HepG2 (cell line): Measurements from ENCODE around the gene ASTE1. TPM values are rescaled to one million over a fixed set of nuclear protein-coding genes. Genes with fewer than 3 reads are reported as not detected.
"Not testable (repeated sequence)": the region's sequence is repeated elsewhere in the genome, so short reads cannot be mapped to it uniquely, and the experiment has no call there.

ENCODE experiments used
- ATAC-seq: fragments of 200-7000 bp; cut with Tn5 transposase; 3 replicates; pipeline ENCODE4 v1.9.1; 2020; ENCODE audit warnings: mild to moderate bottlenecking, moderate library complexity
- BruUV-seq: library from RNA; stranded (reverse); fragments of 400-500 nt; replicated peaks from 2 replicates; lab custom pipeline; 2021; lab: Mats Ljungman, UMichigan
- CTCF ChIA-PET: fragments of 300-600 bp; formaldehyde crosslinking; extraction: SDS; loops from one replicate; lab custom pipeline; 2021; ENCODE audit warnings: low total read pairs, inconsistent platforms, low intra/inter-chr PET ratio; lab: Yijun Ruan, JAX
- POLR2A ChIA-PET: fragments of 350-600 bp; sonication (Branson Sonifier 250); formaldehyde crosslinking; loops from one replicate; lab custom pipeline; 2020; ENCODE audit warnings: antibody characterized with exemption, inconsistent platforms; lab: Yijun Ruan, JAX
- DNase-seq: peaks from one replicate; pipeline ENCODE4 v3.0.0-alpha.2; 2015; ENCODE audit warnings: low spot score
- FAIRE-seq: peaks from 3 replicates; lab custom pipeline; 2011; peaks lifted over from hg19 to GRCh38; lab: Jason Lieb, UNC
- H2AFZ ChIP-seq: one replicate; pipeline ENCODE4 v1.6.1; 2011; ENCODE audit warnings: low read length, inconsistent platforms
- H3K27ac ChIP-seq: fragments of 300-600 bp; 3 replicates; pipeline ENCODE4 v1.8.0; 2011; ENCODE audit warnings: mixed run types, mild to moderate bottlenecking, mixed read lengths, low read length, inconsistent platforms; ENCODE audit not compliant: insufficient read depth; ENCODE audit errors: extremely low read length
- H3K27me3 ChIP-seq, 2 experiments: fragments of 200-600 bp in 1 of 2; 2 replicates in 1 of 2; 3 replicates in 1 of 2; pipeline versions ENCODE4 v1.6.0 to v1.8.0; 2011; ENCODE audit warnings: low read length in 2 of 2, mild to moderate bottlenecking in 2 of 2, moderate library complexity in 2 of 2, inconsistent platforms in 1 of 2; ENCODE audit not compliant: insufficient read depth in 2 of 2, control insufficient read depth in 1 of 2
- H3K36me3 ChIP-seq, 2 experiments: fragments of 200-600 bp in 1 of 2; replicated peaks in 1 of 2; 2 replicates in 1 of 2; 3 replicates in 1 of 2; pipeline versions ENCODE4 v1.5.1 to v1.8.0; 2011; ENCODE audit warnings: low read length in 2 of 2, inconsistent platforms in 1 of 2; ENCODE audit not compliant: insufficient read depth in 2 of 2, control insufficient read depth in 1 of 2
- H3K4me1 ChIP-seq: 2 replicates; pipeline ENCODE4 v1.5.1; 2012; ENCODE audit warnings: low read length, inconsistent platforms; ENCODE audit not compliant: insufficient read depth
- H3K4me2 ChIP-seq: 2 replicates; pipeline ENCODE4 v1.6.0; 2011; ENCODE audit warnings: low read depth, low read length, inconsistent platforms
- H3K4me3 ChIP-seq, 3 experiments: fragments of 200-600 bp in 1 of 3; sonication (generic), shearing (Covaris generic) in 1 of 3; replicated peaks in 1 of 3; 2 replicates each; pipeline ENCODE4 v1.5.1; 2011 to 2016; ENCODE audit warnings: low read length in 3 of 3, inconsistent platforms in 2 of 3, low read depth in 2 of 3, mild to moderate bottlenecking in 2 of 3, control low read depth in 1 of 3, mixed read lengths in 1 of 3; ENCODE audit not compliant: insufficient read depth in 1 of 3
- H3K79me2 ChIP-seq: one replicate; pipeline ENCODE4 v1.6.1; 2011; ENCODE audit warnings: low read length, inconsistent platforms; ENCODE audit not compliant: insufficient read depth
- H3K9ac ChIP-seq: 2 replicates; pipeline ENCODE4 v1.6.0; 2011; ENCODE audit warnings: mild to moderate bottlenecking, low read depth, low read length, inconsistent platforms; ENCODE audit not compliant: insufficient read depth
- H3K9me3 ChIP-seq: 2 replicates; pipeline ENCODE4 v1.5.1; 2012; ENCODE audit warnings: mild to moderate bottlenecking, low read length
- H4K20me1 ChIP-seq: 2 replicates; pipeline ENCODE4 v1.6.0; 2011; ENCODE audit warnings: inconsistent platforms, mild to moderate bottlenecking, low read length, moderate library complexity; ENCODE audit not compliant: insufficient read depth
- HMGA1 ChIP-seq: sonication (generic); formaldehyde crosslinking; conservative IDR thresholded peaks from 2 replicates; pipeline ENCODE4 v1.4.0; 2020; ENCODE audit warnings: missing genetic modification reagents
- MTF1 ChIP-seq: sonication (generic); formaldehyde crosslinking; IDR thresholded peaks from 2 replicates; pipeline ENCODE4 v1.5.0; 2020; ENCODE audit warnings: missing genetic modification reagents
- RNF2 ChIP-seq: fragments of 450-650 bp; conservative IDR thresholded peaks from 2 replicates; pipeline ENCODE4 v1.6.1; 2016; ENCODE audit warnings: low read depth
- ZNF264 ChIP-seq: sonication (generic); formaldehyde crosslinking; IDR thresholded peaks from 2 replicates; pipeline ENCODE4 v1.4.0; 2020; ENCODE audit warnings: missing genetic modification reagents
- ZNF335 ChIP-seq: sonication (generic); formaldehyde crosslinking; IDR thresholded peaks from 2 replicates; pipeline ENCODE4 v1.4.0; 2020; ENCODE audit warnings: missing genetic modification reagents
- ZNF501 ChIP-seq: sonication (generic); formaldehyde crosslinking; IDR thresholded peaks from 2 replicates; pipeline ENCODE4 v1.5.1; 2020; ENCODE audit warnings: mild to moderate bottlenecking, moderate library complexity, missing genetic modification reagents
- ZNF564 ChIP-seq: sonication (generic); formaldehyde crosslinking; IDR thresholded peaks from 2 replicates; pipeline ENCODE4 v1.8.1; 2023; ENCODE audit warnings: mild to moderate bottlenecking, missing genetic modification reagents
- WGBS: methylation state at CpG from one replicate; pipeline ENCODE4 v1.1.6; 2017; ENCODE audit warnings: low lambda C conversion rate; 5-methylcytosine and 5-hydroxymethylcytosine counted together
- in situ Hi-C: cut with HindIII; loops from 2 replicates; pipeline ENCODE4 v1.10.0; 2017; ENCODE audit warnings: low pct_unique_long_range_greater_than_20kb; ENCODE audit not compliant: extremely low pct_ligation_motif_present
- intact Hi-C: fragments of 100-400 bp; cut with micrococcal nuclease; formaldehyde crosslinking; loops from one replicate; pipeline ENCODE4 v1.10.0; 2022; ENCODE audit not compliant: unreplicated experiment
- polyA plus RNA-seq, 8 experiments: library from polyadenylated mRNA; depleted of rRNA in 3 of 8; stranded (reverse) in 7 of 8; unstranded in 1 of 8; fragments of >200 nt; fragmentation: Illumina TruSeq in 4 of 8; extraction: Trizol in 4 of 8; gene quantifications; 2 replicates each; pipeline versions ENCODE4 v1.2.1 to v1.2.3, GENCODE V29; 2011 to 2016; ENCODE audit warnings: low read depth in 4 of 8, missing spikeins in 1 of 8, mixed read lengths in 1 of 8; ENCODE audit not compliant: insufficient read depth in 1 of 8
- total RNA-seq, 5 experiments: library from RNA; depleted of rRNA; stranded (reverse); fragments of >200 nt; fragmentation: Illumina TruSeq; extraction: Trizol; gene quantifications; 2 replicates each; pipeline ENCODE4 v1.2.3, GENCODE V29; 2016; ENCODE audit warnings: low read depth in 1 of 5
- TF ChIP-seq, protein P1 (sequence below): sonication (generic); formaldehyde crosslinking; IDR thresholded peaks from 2 replicates; pipeline ENCODE4 v1.5.0; 2020; ENCODE audit warnings: mild to moderate bottlenecking, missing genetic modification reagents, borderline replicate concordance

ASTE1 gene
- total and polyA plus RNA-seq, 2 of the 13 experiments (the other 11 are each of a cell fraction or from before 2014, with no cell fraction given): 4.0 to 7.9 TPM

DNA sequence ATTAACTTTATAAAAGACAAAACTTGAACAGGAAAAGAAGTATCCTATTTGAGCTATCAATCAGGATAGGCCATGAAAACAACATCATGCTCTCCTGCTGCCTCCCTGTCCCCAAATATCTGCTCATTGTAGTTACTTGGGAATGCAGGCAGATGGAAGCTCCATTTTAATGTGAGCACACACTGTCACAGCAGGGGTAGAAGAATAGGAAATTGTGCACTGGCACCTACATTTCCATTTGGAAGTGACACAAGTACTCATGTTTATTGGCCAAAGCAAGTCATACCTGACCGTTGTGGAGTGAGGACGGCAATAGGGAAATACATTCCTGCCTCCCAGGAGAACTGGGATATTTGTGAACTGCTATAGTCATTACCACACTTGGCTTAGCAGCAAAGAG lies 52.4 kb downstream of the ASTE1 start (continued):
- TF ChIP-seq HMGA1 (no peak), RNF2 (no peak), ZNF264 (CRISPR knock-in tag) (no peak)
- TF ChIP-seq, protein P1, sequence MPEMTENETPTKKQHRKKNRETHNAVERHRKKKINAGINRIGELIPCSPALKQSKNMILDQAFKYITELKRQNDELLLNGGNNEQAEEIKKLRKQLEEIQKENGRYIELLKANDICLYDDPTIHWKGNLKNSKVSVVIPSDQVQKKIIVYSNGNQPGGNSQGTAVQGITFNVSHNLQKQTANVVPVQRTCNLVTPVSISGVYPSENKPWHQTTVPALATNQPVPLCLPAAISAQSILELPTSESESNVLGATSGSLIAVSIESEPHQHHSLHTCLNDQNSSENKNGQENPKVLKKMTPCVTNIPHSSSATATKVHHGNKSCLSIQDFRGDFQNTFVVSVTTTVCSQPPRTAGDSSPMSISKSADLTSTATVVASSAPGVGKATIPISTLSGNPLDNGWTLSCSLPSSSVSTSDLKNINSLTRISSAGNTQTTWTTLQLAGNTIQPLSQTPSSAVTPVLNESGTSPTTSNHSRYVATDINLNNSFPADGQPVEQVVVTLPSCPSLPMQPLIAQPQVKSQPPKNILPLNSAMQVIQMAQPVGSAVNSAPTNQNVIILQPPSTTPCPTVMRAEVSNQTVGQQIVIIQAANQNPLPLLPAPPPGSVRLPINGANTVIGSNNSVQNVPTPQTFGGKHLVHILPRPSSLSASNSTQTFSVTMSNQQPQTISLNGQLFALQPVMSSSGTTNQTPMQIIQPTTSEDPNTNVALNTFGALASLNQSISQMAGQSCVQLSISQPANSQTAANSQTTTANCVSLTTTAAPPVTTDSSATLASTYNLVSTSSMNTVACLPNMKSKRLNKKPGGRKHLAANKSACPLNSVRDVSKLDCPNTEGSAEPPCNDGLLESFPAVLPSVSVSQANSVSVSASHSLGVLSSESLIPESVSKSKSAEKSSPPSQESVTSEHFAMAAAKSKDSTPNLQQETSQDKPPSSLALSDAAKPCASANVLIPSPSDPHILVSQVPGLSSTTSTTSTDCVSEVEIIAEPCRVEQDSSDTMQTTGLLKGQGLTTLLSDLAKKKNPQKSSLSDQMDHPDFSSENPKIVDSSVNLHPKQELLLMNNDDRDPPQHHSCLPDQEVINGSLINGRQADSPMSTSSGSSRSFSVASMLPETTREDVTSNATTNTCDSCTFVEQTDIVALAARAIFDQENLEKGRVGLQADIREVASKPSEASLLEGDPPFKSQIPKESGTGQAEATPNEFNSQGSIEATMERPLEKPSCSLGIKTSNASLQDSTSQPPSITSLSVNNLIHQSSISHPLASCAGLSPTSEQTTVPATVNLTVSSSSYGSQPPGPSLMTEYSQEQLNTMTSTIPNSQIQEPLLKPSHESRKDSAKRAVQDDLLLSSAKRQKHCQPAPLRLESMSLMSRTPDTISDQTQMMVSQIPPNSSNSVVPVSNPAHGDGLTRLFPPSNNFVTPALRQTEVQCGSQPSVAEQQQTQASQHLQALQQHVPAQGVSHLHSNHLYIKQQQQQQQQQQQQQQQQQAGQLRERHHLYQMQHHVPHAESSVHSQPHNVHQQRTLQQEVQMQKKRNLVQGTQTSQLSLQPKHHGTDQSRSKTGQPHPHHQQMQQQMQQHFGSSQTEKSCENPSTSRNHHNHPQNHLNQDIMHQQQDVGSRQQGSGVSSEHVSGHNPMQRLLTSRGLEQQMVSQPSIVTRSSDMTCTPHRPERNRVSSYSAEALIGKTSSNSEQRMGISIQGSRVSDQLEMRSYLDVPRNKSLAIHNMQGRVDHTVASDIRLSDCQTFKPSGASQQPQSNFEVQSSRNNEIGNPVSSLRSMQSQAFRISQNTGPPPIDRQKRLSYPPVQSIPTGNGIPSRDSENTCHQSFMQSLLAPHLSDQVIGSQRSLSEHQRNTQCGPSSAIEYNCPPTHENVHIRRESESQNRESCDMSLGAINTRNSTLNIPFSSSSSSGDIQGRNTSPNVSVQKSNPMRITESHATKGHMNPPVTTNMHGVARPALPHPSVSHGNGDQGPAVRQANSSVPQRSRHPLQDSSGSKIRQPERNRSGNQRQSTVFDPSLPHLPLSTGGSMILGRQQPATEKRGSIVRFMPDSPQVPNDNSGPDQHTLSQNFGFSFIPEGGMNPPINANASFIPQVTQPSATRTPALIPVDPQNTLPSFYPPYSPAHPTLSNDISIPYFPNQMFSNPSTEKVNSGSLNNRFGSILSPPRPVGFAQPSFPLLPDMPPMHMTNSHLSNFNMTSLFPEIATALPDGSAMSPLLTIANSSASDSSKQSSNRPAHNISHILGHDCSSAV (CRISPR knock-in tag): no peak

DNA sequence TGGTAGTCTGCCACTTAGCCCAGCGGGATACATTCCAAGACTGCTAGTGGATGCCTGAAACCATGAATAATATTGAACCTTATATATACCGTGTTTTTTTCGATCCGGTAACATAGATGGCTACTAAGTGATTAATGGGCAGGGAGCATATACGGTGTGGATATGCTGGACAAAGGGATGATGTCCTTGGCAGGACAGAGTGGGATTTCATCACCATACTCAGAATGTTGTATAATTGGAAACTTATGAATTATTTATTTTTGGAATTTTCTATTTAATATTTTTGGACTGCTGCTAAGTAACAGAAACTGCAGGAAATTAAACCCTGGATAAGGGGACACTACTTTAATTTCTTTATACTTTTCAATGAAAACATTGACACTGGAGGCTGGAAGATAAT lies 53.2 kb downstream of the ASTE1 start:
- Histone ChIP-seq H4K20me1 (no peaks in the 10 kb centered on the region), H3K79me2 (no peaks in the 10 kb centered on the region), H3K9me3 (no peaks in the 10 kb centered on the region), H3K27me3 (no peaks in the 10 kb centered on the region), H3K9ac (no peak overlapping the region), H3K4me2 (no peak overlapping the region), H3K4me1 (no peaks in the 10 kb centered on the region), H3K4me3 (no peak overlapping the region), H2AFZ (no peak overlapping the region), H3K36me3 (peaks cover 0 to 2% of the 10 kb centered on the region in 2 experiments; a peak in 2 of 5 replicates), H3K27ac (no peak overlapping the region)
- 98% methylated on average over 5 of the region's 5 CpGs for WGBS
- intact Hi-C loops (no loop called here), in situ Hi-C loops (no loop called here)
- no peak for TF ChIP-seq MTF1 (CRISPR knock-in tag)
- no peak for TF ChIP-seq ZNF564 (CRISPR knock-in tag)
- no peak for TF ChIP-seq ZNF335 (CRISPR knock-in tag)
- no peak for TF ChIP-seq ZNF501 (CRISPR knock-in tag)
- FAIRE-seq: no peak
- ChIA-PET CTCF (no interaction called here), POLR2A (no interaction called here)
- BruUV-seq: no TSS peak
- ATAC-seq: no peak
- no peak for DNase-seq

DNA sequence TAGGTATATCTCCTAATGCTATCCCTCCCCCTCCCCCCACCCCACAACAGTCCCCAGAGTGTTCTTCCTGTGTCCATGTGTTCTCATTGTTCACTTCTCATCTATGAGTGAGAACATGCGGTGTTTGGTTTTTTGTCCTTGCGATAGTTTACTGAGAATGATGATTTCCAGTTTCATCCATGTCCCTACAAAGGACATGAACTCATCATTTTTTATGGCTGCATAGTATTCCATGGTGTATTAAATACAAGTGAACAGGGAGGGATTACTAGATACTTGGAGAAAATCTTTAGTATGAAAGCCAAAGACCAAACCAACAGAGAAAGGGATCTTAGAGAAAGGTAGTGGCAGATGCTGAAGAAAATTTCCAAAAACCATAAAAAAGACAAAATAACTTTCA lies 54.0 kb downstream of the ASTE1 start:
- H3K4me2 ChIP-seq, H3K9ac ChIP-seq, H3K79me2 ChIP-seq, ATAC-seq, CTCF ChIA-PET, H3K4me3 ChIP-seq, H2AFZ ChIP-seq, POLR2A ChIA-PET, DNase-seq, FAIRE-seq, H3K36me3 ChIP-seq, H4K20me1 ChIP-seq, BruUV-seq, H3K9me3 ChIP-seq, H3K27ac ChIP-seq, in situ Hi-C loops, H3K27me3 ChIP-seq, intact Hi-C loops, H3K4me1 ChIP-seq: not testable (repeated sequence)
- 93% methylated on average over 2 of the region's 2 CpGs for WGBS
